CD1c-positive myeloid dendritic cell (primary cell): ENCODE data around the gene DNASE2B.

ENCODE experiments used
- DNase-seq: peaks from one replicate; pipeline ENCODE4 v3.0.0-alpha.2; 2016; ENCODE audit errors: extremely low spot score

DNASE2B gene, protein sequence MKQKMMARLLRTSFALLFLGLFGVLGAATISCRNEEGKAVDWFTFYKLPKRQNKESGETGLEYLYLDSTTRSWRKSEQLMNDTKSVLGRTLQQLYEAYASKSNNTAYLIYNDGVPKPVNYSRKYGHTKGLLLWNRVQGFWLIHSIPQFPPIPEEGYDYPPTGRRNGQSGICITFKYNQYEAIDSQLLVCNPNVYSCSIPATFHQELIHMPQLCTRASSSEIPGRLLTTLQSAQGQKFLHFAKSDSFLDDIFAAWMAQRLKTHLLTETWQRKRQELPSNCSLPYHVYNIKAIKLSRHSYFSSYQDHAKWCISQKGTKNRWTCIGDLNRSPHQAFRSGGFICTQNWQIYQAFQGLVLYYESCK

DNA sequence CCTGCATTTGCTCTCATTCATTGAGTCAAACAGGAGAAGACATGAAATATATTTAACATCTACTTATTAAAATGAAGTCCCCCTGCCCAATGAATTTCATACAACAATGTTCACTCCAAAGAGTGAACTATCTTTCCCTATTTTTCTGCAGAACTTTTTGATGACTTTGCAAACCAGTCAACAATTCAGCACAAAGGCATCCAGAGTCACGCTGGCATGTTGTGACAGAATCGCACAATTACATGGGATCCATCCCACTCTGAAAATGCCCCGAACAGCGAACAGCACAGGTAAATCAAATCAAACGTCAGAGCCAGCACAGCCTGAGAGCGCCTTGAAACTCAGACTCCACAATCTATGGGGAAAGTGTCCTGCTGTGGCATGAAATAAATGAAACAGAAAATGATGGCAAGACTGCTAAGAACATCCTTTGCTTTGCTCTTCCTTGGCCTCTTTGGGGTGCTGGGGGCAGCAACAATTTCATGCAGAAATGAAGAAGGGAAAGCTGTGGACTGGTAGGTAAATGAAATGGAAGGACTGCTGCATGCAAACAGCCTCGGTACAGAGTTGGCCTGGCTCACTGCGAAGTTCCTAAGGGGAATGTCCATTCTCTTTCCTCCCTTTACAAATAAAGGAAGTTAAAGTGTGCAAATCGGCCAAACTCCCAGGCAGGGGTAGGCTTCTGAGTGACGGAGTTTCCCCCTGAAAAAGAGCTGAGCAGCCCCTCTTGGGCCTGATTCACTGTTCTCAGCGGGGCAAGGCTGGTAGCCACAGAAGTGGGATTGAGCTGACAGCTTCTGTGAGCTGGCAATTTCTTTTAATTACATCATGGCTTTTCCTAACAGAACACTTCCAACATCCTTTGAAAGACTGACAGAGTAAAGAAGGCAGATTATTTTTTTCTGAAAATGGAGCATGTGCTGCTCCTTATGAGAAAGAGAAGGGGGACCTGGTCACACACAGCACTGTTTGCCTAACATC lies at the start of gene DNASE2B:
DNASE2B (plus strand) TSS at position 310 of the 981 bp plus-strand sequence; CDS start at position 391, 81 bp downstream.
- no peak for DNase-seq

DNA sequence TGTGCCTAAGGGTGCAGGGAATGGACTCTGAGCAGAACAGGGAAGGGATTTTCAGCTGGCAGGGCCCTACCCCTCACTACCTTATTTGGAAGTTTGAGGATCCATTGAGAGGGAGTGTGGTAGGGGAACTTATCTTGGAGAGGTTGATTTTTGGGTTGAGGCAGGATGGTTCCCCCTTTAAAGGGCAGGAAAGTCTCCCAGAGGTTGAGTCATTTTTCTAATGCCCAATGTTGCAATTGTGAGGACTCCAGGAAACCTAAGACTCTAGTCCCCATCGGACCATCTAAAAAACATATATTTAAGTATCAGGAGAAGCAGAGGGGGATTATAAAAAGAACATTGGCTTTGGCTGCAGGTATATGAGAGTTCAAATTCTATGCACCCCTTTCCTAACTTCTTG lies 49.5 kb upstream of the DNASE2B start:
- DNase-seq = peak; percentile 38

DNA sequence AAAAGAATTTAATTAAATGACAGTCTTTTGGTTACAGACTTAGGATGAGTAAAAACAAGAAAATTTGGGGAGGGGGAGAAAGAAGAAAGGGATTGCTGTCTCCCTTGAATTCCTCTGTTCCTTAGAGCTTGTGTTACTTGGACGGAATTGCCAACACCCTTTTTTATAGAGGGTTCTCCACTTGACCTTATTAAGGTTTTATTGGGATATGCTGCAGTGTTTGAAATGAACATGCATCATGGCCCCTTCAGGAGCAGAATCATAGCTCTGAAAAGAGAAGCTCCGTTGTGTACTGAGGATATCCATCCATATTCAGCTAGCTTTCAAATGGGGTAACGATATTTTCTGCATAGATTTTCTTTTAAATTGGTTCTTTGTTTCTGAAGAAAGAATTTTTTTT lies 48.2 kb upstream of the DNASE2B start:
- no peak for DNase-seq

DNA sequence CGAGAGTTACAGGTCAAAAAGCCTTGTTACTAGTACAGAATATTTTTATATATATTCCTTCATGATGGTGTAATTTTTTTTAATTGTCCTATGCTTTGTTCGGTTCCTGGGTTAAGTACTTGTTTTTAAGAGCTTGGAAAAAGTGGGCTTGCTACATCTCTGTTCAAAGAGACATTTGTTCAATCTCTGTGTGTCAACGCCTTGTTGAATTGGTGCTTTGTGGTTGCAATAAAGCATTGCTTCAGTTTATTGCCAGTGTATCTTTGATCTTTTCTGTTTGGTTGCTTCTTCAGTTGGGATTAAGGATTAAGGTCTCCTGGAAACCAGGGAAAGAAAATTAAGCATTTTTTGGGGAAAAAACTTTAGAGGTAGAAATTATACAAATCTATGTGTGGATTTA lies 47.7 kb upstream of the DNASE2B start:
- no peak for DNase-seq

DNA sequence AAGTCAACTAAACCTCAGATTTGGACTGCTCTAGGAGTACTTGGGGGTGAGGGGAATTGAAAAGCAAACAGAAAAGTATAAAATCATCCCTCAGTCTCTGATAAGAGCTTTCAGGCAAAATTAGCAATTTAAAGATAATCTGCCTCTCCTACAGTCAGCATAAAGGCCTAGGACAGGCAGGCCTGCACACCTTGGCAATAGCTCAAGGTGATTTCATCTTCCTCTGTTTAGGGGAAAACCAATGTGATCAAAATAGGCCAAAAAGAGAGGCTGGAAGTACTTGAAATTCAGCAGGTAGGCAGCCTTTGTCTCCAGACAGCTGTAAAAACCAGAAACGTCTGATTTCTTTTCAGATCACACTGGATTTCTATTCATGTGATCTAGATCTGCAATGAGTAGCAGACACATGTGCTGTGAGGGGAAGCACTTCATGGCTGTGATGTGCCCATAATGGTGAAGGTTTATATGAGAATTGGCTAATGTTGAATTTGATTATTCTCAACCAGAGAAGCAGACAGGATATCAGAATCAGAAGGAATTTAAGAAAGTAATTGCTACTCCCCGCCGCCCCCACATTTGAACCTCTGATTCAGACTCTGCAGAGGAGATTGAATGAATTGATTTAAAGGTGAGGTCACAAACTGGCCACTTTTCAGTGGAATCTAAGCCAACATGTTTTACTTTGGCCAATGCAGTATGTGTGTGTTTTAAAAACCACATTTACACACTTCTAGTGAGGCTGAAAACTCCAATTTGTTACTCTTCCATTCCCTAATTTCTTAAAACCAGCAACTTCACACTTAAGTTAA lies 45.8 kb upstream of the DNASE2B start:
- no peak for DNase-seq

DNA sequence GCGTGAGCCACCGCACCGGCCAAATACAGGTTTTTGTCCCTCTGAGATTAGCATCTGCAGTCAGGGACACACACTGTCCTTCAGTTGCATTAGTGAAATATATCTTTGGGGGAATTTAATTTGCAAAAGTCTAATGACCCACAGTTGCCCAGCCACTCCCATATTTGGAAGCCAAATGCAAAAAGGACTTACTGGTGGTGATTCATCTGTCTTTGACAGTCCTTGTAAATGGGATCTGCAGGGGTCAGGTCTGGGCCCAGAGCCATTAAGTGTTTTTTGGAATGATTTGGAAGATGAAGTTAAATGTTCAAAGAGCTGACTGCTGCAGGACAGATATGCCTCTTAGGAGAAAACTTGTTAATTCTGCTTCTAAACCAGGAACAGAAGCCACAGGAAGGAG lies 44.6 kb upstream of the DNASE2B start:
- no peak for DNase-seq

DNA sequence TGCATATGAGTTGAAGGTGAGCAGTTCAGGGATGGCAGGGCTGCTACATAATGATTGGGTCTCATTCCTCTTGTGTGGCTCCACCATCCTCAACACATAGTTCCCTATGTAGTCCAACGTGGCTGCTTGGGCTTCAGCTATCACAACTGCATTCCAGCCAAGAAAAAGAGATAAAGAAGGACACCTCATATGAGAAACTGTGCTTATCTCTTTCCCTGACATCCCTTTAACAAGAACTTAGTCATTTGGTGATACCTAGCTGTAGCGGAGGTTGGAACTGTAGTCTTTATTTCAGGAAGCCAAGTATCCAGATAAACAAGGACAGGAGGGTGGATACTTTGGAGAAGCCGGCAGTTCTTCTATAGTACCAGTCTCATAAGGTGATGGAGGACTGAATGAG lies 42.7 kb upstream of the DNASE2B start:
- DNase-seq = no peak

DNA sequence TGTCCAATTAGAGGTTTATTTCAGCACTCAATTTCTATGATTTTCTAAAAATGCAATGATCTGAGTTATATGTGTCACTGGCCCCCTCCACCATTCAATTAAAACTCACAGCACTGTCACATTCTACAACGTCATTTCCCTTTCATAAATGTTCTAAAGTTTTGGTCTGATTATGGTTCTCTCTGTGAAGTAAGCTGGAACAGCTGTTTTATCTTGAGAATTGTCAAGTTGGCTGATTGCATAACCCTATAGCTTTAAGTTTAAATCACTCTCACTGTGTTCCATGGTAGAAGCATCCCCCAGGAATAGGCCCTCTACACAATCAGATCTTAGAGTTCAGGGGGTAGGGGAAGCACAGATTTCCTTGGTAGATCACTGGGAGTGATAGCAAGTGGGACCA lies 41.4 kb upstream of the DNASE2B start:
- no peak for DNase-seq

DNA sequence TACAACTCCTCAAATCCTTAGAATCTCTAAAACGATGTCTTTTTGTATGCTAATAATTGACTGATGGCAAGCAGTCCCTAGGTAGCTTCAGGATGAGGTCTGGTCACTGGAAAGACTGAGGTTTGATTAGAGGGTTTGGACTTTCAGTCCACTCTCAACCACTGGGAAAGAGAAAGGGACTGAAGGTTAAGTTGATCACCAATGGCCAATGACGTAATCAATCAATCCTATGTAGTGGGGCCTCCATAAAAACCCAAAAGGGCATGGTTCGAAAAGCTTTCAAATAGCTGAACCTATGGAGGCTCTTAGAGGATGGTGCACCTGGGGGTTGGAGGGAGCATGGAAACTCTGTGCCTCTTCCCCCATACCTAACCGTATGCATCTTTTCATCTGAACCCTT lies 39.6 kb upstream of the DNASE2B start:
- no peak for DNase-seq

DNA sequence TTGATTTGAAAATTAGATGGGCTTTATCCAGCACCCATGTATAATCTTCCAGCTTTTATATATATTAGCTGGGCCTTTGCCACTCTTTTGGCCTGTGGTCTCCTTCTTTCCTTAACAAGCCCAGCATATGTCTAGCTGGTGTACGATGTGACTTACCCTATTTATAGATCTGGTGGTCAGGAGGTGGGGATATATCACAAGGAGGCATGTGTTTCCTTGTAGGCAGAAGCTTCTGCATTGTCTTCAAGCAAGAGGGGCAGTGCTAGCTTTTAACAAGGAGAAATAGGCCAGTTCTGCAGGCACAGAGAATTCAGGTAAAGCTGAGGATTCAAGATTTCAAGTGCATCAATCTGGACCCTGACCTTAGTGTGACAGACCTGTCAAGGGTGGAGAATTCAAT lies 38.0 kb upstream of the DNASE2B start:
- DNase-seq = no peak

DNA sequence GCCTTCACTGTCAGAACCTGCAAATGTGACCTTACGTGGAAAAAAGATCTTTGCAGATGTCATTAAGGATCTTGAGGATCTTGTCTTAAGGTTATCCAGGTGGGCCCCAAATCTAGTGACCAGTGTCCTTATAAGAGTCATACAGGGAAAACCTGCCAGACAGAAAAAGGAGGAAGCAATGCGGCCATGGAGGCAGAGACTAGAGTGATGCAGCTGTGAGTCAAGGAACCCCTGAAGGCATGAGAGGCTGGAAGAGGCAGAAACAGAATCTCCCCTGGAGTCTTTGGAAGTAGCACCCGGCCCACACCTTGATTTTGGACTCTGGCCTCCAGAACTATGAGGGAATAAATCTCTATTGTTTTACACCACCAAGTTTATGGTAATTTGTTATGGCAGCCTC lies 36.5 kb upstream of the DNASE2B start:
- no peak for DNase-seq

DNA sequence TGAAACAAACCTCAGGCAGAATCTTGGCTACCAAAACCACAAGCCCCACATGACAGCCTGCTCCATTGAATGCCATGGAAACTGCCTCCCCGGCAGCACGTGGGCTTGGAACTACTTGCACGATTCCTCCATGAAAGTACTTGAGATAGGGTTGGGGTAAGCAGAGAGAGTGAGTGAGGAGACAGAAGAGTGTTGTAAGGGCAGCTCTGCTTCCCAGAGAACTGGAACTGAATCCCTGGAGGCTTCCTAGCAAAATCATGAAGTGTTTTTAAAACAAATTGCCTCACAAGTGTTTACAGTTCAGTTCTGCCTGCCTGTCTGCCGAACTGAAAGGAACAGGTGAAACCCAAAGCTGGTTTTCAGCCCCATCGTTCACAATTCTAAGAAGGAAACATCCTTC lies 35.3 kb upstream of the DNASE2B start:
- no peak for DNase-seq

DNA sequence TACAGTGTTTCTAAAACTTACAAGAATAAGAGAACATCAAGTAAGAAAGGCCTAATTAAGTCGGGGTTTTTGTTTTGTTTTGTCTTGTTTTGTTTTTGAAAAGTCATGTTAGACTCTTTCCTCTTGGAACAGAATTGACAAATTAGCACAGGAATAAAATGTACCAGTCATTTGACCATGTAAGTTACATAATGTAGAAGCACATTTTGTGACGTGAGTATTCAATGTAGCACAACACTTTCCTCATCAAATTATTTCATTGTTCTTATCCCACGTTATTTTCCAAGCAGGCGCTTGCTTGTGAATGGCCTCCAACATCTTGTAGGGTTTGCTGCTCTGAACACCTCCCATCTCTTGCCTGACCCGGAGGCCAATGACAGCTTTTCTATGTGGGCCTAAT lies 34.7 kb upstream of the DNASE2B start:
- DNase-seq = no peak

DNA sequence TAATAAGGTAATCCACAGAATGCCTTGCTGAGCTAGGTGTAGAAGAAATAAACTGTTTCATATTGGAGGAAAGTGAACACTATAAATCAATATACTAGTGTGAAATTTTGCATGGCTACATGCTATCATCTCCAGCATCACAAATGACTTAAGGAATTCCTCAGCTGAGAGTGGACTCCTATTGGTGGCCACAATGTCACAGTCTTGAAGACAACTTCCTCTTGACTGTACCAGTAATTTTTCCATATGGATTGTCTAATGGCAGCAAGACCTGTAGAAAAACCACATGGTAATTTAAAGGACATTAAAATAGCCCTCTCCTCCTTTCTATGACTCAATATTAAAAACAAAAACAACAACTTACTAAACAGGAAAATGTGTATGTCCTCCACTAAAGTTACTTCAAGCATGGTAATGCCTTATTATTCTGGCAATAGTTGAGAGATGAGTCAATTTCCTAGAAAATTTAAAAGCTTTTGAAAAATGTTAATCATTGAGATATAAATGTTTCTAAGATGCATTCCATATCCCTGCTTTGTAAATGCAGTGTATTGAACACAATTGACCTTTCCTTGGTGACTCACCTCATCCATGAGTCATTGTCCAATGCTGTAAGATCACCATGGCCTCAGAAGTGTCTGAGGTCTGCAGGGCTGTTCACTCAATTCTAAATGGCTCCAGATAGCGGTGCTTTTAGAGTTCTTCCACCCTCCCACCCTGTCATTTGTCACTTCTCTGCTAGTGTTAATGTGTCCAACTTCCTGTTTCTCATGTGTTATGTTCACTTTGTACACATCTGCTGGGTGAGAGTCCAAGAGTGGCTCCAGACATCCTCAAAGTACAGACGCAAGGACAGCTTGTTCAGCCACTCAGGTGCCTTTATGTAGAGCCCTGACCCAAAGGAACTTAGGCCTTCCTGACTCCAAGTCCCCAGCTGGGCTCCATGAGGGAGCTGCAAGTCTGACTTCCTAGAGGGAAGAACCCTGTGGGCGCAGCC lies 32.8 kb upstream of the DNASE2B start:
- peak; percentile 78 for DNase-seq

DNA sequence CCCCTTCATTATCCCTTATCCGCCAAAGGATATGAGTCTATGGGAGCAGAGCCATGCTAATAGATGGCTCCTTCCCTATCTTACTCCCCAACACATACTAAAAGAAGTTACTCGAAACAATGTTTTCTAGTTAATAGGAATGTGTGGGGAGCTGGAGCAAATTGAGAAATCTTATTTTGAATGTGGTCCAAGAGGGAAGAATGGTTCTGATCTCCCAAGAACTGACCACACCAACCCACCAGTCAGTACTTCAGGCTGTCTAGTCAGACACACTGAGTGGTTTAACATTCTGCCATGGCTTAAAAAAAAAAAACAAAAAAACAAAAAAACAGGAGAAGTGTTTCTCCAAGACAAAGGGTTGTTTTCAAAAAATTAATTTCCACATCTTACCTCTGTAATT lies 31.5 kb upstream of the DNASE2B start:
- peak; percentile 17 for DNase-seq

DNA sequence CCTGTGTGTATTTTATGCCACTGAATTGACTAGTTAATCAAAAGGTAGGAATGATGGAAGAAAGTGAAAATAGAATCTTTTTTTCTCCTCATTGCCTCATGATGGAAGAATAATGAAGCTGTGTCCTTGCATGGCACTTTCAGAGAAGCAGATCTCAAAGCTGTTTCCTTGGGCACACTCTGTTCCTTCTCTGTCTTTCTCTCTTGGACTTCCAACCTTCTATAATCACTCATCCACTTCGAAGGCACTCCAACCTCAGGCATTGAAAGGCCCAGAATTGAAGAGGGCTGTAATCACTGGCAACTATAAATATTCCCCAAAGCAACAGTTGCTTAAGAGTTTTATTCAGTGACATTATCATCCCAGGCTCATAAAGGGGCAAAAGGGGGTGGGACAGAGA lies 31.1 kb upstream of the DNASE2B start:
- no peak for DNase-seq

DNA sequence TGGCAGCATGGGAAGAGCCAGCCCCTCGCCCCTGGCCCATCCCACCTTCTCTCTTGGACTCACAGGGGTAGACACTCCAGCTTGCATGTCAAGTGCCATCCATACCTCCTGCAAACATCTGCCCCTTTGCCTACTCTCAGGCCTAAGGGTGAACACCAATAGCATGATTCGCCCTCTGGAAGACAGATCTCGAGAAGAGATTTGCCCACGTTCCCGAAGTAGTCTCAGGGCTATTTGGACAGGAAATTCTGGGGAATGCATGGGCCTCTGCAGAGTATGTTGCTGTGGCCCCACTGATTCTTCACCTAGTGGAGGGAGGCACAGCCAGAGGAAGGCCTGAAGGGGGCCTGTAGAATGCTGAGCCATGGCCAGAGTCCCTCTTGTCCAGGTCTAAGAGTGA lies 29.8 kb upstream of the DNASE2B start:
- DNase-seq = no peak

DNA sequence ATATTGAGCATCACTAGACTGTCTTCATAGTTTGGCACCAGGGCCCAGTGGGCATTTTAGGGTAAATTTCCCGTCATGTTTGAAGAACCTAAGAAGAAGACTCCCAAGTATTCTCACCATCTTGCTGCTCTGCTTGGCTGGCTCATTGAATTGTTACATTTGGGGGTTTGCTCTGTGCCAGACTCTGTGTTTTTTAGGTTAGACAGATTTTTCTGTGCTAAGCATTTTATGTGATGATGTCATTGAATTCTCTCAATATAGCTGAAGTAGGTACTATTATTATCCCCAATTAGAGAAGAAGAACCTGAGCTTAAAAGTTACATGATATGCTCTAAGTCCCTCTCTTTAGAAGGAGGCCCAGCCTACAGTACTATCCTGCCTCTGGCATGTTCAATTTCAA lies 28.0 kb upstream of the DNASE2B start:
- DNase-seq = no peak

DNA sequence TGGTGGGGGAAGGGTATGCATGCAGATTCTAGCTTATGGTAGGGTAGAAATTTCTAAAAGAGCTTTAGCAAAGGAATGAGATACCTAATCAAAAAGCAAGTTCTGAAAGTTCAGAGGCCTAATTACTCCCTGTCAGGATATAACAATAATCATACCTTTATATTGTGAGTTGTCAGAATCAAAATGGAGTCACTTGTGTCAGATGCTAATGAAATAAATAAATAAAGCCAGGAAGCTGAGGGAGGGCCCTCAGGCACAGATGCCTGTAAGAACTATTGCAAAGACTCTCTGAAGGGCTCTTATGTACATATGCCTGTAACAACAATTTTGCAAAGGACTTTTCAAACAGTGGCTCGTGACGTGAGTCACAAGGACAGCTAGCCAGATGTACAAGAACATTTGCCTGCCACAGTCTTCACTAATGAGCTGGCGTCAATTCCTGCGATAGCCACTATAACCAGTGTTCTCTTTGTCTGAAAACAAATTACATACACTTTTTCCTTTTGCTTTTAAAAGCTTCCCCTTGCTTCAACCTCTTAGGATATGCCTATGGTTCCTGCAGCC lies 27.4 kb upstream of the DNASE2B start:
- no peak for DNase-seq

DNA sequence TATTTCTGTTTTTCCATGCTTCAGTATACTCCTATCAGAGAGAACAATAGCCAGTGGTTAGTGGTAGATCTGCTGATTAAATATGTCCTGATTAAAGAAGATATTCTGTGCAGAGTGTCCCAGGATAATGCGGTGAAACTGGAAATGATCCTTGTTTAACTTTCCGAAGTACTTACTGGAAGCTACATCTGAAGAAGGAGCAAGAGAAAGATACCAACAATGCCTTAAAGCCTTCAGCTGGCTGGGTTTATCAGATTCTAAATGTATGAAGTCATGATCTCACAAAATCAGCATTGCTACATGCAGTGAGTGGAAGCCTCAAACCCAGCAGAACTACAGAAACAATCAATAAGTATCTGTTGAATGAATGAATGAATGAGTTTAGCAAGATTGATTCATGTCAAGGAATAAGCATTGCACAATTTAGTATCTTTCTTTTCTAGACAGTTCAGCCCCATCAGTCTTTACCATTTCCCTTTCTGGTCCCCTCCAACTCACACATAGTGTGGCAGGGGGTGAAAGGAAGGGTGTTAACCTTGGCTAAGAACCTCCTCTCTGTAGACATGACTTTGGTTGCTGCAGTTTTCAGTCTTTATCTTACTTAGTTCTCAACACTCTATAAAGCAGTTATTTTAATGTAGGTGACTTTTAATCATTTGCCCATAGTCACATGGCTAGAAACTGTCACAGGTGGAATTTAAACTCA lies 24.7 kb upstream of the DNASE2B start:
- no peak for DNase-seq
